Sciatic nerve (tissue), 2 donors: Measurements from ENCODE around the gene EMILIN3. TPM values are rescaled to one million over a fixed set of nuclear protein-coding genes. Genes with fewer than 3 reads are reported as not detected.
A peak's percentile ranks its signal among the peaks of the same experiment; 100 is the strongest.

Experiments
- ATAC-seq: fragments of 200-7000 bp; cut with Tn5 transposase; one replicate; pipeline ENCODE4 v1.9.1; 2020; ENCODE audit warnings: mild to moderate bottlenecking, moderate library complexity
- DNase-seq: peaks from one replicate; pipeline ENCODE4 v3.0.0-alpha.2; 2020; ENCODE audit warnings: low spot score
- intact Hi-C: fragments of 100-400 bp; cut with DNase I; formaldehyde crosslinking; loops from one replicate; pipeline ENCODE4 v1.14.2; 2022
- total RNA-seq: library from RNA; stranded (reverse); fragmentation: NEBNext Ultra II Directional; extraction: Animal tissue kit (Norgen Biotek cat#: 25700); gene quantifications from one replicate; pipeline ENCODE4 v1.2.1, GENCODE V29; 2021
- donor health status: DM: no; HTN: no; CAD: no.
- donor health status: DM: no; HTN: no; CAD: no.

Gene EMILIN3, protein sequence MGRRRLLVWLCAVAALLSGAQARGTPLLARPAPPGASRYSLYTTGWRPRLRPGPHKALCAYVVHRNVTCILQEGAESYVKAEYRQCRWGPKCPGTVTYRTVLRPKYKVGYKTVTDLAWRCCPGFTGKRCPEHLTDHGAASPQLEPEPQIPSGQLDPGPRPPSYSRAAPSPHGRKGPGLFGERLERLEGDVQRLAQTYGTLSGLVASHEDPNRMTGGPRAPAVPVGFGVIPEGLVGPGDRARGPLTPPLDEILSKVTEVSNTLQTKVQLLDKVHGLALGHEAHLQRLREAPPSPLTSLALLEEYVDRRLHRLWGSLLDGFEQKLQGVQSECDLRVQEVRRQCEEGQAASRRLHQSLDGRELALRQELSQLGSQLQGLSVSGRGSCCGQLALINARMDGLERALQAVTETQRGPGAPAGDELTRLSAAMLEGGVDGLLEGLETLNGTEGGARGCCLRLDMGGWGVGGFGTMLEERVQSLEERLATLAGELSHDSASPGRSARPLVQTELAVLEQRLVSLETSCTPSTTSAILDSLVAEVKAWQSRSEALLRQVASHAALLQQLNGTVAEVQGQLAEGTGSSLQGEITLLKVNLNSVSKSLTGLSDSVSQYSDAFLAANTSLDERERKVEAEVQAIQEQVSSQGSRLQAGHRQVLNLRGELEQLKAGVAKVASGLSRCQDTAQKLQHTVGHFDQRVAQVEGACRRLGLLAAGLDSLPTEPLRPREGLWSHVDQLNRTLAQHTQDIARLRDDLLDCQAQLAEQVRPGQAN
- total RNA-seq: 9.9 TPM

DNA sequence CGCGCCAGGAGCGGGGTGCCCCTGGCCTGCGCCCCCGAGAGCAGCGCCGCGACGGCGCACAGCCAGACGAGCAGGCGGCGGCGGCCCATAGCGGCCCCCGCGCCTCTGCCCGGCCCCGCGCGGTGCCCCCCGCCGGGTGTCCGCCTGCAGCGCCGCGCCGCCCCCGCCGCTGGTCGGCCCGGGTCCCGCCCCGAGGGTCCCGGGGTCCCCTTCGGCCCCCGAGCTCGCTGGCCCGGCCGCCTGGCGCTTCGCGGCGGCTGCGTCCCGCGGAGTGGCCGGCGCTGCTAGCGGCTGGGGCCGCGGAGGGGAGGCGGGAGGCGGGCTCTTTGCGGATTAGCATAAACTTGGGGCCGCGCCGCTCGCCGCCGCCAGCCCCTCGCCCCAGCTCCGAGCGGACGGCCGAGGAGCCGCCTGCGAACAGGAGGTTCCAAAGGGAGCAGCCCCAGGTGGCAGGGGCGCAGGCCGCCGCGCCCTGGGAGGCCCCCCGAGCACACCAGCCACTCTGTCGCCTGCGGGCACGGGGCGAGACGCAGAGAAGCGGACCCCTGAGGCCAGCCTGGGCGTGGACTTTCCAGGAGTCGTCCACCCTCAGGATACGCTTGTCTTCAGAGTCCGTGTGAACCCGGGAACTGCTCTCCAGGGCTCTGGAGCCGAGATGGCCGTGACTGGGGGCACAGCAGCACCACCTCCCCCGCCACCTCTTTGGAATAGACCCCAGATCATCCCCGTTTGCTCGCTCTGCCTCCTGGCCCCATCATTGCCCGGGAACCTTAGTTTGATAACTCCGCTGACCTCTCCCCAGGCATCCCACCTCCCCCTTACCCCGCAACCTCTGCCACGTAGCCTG lies at the start of gene EMILIN3:
EMILIN3 (minus strand) TSS at position 273 of the 847 bp plus-strand sequence; CDS start at position 89, 184 bp downstream.
- peak; percentile 10 for ATAC-seq
- intact Hi-C loops: no loop called here
- DNase-seq: no peak

DNA sequence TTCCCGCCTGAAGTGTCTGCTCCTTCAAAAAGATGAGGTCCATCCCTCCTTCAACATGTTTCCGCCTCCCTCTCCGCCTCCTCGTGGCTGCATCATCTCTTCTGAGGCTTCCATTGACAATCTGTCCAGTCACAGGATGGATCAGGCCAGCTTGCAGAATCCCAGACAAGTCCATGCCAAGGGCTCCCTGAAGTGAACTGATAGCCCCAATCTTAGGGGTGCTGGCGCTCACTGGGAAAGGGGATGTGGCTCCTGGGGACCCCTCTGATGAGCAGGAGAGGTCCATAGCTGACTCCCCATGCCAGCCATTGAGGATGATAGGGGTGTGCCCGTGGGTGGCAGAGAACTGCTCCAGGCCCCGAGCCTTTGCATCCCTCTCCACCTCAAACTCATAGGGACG lies 48.6 kb upstream of the EMILIN3 start:
- ATAC-seq (no peak), DNase-seq (no peak)
- intact Hi-C loops: loop anchor here (10.0 kb wide), 1 partner anchor 70 kb away; the partner anchor contains the start of gene LPIN3

DNA sequence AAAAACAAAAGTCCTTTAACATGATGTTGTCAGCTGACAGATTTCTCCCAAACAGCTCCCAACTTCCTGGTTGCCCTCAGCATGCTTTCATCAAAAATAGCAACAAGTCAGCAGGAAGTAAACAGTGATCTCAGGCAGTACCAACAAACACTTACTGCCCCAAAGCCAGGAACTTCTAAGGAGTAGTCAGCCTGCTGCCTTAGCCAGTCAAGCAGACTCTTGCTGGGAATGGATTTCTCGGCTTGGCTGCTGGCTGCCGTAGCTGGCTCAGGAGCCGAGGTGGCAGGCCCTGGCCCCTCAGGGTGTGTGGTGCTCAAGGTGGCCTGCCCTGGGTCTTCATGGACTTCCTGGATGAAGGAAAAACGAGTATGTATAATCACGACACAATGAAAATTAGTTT lies 46.6 kb upstream of the EMILIN3 start:
- DNase-seq: no peak
- no peak for ATAC-seq
- intact Hi-C loops: loop anchor here (10.0 kb wide), 1 partner anchor 68 kb away; the partner anchor contains the start of gene LPIN3

DNA sequence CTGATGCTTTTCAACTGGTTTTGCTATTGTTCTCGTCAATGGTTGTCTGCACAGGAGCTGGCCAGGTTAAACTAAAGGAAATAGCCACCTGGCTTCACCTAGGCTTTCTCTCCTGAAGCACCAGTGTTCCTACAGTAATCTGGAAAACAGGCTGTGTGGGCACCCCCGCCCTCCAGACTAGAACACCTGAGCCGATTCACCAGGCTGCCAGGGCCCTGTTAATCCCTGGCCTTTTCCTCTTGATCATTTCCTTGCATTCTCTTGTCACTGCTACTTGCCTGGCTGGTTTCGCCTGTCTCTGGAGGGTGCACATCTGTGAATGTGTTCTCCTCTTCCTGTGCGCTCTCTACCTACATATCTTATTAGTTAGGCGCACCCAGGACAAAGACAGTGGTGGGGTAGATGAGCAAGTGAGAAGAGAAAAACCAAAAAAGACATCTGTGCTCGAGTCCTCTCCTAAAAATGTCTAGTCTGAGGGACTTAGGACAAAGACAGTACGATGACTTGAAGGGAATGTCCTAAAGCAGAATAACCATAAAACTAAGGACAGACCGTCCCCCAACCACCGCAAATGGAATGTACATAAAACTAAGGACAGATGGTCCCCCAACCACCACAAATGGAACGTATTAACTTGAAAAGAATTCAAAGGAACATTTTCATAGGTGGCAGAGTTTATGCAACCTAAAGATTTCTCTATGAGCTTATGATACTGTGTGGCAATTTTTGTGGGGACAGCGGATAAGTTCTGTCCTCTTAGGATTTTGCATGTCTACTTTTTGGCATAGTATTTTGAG lies 45.9 kb upstream of the EMILIN3 start:
- DNase-seq: no peak
- no peak for ATAC-seq
- intact Hi-C loops: loop anchor here (10.0 kb wide), 1 partner anchor 68 kb away; the partner anchor contains the start of gene LPIN3

DNA sequence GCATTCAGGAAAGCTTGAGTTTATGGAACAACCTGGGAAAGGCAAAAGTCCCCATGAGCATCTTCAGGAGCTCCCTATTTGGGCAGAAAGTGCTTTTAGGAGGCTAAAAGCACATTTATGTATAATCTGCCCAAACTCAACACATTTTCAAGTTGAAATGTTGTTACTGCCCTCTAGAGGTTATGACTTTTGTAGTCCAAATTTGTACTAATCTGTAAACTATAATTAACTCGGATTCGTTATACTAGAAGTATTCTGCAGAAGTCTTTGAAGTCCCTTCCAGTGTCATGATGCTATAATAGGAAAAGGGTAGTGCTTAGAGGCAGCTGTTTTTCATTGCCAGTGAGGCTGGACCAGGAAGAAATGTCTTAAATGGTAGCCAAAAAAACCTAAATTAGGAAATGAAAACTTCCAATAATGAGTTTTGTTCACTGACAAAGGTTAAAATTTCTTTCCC lies 44.8 kb upstream of the EMILIN3 start:
- intact Hi-C loops: loop anchor here (10.0 kb wide), 1 partner anchor 67 kb away; the partner anchor contains the start of gene LPIN3
- DNase-seq (no peak), ATAC-seq (peak; percentile 66)

DNA sequence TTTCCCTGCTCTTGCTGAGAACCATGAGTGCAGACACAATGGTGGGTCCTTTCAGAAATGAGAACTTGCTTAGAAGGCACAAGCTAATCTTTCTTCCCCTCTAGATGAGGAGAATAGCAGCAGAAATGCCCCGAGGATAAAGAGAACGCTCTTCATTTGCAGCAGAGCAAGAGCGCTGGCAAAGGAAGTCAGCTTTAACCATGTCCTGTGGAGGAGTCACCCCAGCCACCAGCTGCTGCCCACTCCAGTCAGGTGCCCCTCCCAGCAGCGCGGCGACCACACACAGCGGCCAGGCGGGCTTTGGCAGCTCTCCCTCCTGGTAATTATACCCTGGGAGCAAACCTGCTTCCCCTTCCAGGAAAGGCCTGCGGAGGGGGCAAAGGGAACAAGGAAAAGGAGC lies 42.4 kb upstream of the EMILIN3 start:
- intact Hi-C loops: no loop called here
- DNase-seq (no peak), ATAC-seq (peak; percentile 19)

DNA sequence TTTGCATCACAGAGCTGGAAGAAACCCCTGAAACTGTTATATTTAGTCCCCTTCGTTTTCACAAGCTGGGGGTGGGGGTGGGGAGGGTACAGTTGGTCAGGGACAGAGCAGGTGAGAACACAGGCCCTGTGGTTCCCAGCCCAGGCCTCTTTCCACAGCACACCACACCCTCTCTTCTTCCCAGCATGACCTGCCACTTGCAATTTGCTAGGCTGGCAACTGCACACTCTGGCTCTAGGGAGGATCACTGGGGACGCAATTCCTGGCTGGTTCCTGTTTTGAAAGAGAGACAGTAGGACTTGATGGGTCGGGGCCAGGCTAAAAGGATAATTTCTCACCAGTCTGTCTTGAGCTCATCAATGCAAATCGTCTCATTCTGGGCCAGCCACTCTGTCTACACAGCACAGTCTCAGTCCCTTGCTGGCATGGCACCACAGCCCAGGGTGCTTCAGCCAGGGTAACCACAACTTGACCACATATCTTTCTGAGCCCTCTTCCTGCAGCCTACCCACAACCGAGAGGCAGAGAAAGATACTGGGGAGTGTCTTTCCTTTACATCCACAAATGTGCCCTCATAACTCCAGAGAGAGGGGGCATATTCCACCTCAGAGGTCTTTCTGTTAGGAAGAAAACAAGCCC lies 41.7 kb upstream of the EMILIN3 start:
- DNase-seq (no peak), ATAC-seq (no peak)
- intact Hi-C loops: no loop called here

DNA sequence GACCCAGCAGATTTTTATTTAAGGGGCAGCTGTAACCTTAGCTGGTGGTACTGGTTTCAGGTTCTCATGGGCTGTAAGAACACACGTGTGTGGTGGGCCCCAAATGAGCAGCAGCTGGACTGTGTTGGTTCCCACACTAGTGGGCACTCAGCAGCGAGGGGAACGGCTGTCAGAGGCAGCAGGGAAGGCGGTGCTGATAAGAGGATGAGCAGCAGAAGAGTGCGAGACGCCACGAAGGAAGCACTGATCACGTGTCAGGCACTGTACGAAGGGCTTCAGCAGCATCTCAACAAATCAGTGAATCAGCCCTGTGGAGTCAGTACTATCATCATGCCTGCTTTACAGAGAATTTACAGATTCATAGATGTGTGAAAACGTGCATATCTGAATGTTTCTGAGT lies 41.0 kb upstream of the EMILIN3 start:
- intact Hi-C loops: no loop called here
- ATAC-seq (no peak), DNase-seq (no peak)

DNA sequence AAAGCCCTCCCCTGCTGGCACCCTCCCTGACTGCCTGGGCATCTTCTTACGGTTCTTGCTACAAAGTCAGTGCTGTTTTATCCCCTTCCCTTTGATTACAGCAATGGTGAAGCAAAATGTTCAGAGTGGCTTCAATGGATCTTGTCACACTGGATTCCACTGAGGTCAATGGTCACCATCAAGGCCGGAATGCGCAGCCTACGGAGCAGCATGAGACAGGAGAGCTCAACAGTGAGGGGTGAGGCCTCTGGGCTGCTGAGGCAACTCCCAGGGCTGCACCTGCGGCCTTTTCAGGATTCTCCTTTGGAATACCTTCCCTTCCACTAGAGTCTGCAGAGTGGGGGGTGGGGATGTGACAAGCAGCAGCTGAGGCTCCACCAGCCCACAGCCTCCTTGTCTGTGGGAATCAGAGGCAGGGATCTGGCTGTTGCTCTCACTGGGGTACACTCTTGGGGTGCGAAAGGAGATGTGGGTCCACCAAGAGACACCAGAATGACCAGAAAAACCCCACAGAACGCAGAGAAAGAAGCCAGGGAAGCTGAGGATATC lies 40.4 kb upstream of the EMILIN3 start:
- intact Hi-C loops: no loop called here
- ATAC-seq (no peak), DNase-seq (no peak)

DNA sequence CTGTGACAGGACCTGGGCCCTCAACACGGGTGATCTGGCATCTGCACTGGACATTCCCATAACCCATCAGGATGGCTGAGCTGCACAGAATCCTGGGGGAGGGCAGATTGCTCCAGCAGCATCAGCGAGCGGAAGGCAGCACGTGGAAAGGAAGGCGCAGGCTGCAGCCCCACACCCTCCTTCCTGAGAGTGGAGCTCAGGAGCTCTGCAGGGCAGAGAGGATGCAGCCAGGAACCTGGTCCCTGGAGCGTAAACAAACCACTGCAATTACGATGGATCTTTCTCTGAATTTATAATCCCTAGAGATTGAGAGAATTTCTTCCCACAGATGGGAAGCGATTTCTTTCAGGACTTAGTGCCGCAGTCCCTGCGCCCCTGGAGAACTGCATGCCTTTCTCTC lies 39.7 kb upstream of the EMILIN3 start:
- ATAC-seq (peak; percentile 82), DNase-seq (no peak)
- intact Hi-C loops: no loop called here

DNA sequence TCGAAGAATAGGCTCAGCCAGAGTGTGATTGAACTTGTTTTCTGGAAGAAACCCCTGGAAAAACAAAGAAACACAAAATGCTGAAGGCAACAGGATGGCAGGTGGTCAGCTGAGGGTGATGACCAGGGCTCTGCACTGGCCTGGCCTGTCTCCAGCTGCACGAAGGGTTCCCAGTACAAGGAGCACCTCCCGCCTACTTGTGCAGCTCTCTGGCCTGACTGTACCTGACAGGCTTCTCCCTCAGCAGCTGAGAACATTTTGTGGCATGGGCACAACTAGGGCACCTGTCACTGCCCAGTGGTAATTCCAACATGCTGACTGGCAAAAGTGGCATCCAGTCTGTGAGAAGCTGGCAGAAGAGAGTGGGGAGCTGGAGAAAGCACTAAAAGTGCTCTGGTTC lies 38.8 kb upstream of the EMILIN3 start:
- intact Hi-C loops: no loop called here
- no peak for ATAC-seq

DNA sequence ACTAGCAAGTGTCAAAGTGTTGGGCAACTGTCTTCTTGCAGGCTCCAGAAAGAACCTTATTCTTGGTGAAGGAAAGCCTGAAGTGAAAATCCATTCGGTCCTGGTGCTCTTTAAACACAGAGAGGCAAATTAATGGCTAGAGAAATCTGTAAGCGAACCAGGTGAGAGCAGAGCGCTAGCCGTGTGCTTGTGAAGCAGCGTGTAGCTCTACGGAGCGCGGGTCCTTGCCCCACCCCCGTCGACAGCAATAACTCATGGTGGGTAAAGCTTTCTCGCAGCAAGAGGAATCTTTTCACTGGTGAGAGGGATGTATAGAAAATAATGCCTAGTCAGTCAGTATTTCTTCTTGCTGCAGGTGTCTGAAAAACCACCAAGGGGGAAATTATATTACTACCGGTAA lies 37.0 kb upstream of the EMILIN3 start:
- no peak for DNase-seq
- intact Hi-C loops: no loop called here
- no peak for ATAC-seq

More for the DNA sequence above, 38.8 kb upstream of the EMILIN3 start:
- DNase-seq: no peak

DNA sequence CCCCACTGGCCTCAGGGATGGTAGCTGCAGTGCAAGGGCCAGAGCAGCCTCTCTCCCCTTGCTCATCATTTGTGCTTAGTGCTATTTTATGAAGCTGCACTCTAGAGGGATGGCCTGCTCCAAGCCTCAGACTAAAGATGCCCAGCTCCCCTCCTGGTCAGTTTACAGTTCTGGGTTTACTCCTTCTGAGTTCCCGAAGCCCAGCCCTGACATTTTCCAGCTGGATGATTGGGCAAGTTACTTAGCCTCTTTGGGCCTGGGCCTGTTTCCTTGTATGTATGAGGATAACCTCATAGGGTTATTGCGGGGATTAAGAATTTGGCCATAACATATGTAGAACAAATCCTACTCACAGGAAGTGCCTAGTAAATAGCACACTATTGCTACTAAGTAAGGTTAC lies 31.8 kb upstream of the EMILIN3 start:
- ATAC-seq: no peak
- intact Hi-C loops: no loop called here
- no peak for DNase-seq

DNA sequence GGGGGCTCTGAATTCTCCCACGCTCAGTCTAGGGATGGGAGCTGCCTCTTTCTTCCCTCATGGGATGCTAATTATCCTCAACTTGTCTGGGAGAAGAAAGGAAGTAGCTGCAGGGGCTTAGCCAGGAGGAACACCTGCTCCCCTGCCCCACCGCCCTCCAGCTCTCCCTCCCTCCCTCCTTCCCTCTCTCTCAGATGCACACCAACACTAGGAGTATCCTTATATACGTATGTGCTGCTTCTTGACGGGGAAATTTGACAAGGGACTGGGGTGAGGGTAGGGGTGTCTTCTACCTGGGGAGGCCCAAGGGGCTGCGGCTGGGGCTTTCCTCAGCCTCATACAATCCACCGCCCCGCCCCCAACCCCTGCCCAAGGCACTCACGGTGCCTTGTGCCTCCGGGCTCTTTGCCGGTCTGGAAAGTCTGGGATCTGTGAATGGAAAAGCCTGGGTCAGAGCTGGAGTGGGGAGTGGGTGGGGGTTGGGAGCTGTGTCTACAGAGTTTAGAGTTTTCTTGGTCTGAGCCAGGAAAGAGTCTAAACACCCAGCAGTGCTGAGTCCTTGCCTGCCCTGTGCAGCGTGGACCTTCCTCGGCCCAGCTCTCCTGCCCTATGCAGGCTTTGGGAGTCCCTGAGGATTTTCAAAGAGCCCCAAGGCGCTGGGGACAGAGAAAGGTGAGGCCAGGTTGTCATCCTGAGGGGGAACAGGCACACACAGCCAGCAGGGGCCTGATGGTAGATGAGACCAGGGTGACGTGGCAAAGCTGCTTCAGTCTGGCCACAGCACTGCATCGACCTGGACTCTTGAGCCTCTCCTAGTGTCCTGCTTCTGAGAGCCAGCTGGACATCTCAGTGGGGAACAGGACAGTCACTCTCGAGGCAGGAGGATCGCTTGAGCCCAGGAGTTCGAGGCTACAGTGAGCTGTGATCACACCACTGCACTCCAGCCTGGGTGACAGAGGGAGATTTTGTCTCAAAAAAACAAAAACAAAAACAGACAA lies 29.3 kb upstream of the EMILIN3 start:
- intact Hi-C loops: no loop called here
- DNase-seq: no peak
- ATAC-seq: peak; percentile 13

DNA sequence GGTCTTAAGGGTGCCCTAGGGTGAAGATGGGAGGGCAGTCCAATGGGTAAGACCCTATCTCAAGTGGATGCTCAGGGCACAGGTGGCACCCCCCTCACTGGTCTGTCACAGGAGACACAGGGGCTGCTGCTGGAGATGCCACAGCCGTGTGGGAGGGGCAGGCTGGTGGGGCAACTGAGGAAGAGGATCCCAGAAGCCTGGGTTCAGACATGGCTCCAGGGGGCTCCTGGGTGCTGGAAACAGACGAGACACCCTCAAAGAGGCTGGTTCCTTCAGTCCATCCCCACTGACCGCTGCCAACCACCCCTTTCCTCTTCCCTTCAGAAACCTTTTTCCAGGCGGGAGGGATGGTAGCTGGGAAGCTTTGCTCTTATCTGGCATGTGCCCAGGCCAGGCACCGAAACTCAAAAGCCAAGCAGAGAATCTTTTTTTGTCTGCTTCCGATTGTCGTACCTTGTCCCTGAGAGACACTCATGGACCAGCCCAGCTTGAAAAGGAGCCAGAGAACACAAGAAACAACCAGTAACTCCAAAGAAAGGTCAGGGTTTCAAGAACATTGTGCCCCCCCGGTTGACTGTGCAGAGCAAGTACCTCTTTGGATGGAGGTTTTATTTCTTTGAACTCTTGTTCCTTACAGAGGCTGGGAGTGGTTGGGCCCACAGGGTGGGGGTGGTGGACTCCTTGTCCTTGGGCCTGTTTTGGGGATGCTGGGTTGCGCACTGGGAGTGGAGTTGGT lies 28.5 kb upstream of the EMILIN3 start:
- no peak for DNase-seq
- ATAC-seq: peak; percentile 69
- intact Hi-C loops: no loop called here

DNA sequence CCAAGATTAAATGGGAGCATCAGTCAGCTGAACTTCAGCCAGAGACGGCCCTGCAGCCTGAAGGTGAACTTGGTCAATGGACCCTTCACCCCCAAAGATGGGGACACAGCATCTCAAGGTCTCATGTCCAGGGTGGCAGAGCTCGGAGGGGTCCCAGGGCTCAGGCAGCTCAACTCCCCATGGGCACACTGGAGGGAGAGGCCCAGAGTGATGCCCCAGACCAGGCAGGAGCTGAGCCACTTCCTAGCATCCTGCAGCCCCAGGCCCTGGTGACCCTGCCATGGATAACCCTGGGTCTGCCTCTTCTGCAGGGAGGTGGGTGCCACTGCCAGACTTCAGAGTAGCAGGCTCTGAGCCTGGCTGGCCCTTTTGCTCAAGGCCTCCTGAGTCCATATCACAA lies 27.5 kb upstream of the EMILIN3 start:
- ATAC-seq (no peak), DNase-seq (no peak)
- intact Hi-C loops: no loop called here
